PC-3 (cell line): ENCODE data around the gene NHLH1. TPM values are rescaled to one million over a fixed set of nuclear protein-coding genes. Genes with fewer than 3 reads are reported as not detected.
A peak's percentile ranks its signal among the peaks of the same experiment; 100 is the strongest.

ENCODE experiments used
- ATAC-seq: fragments of 200-7000 bp; cut with Tn5 transposase; 2 replicates; pipeline ENCODE4 v1.9.1; 2020; ENCODE audit warnings: mild to moderate bottlenecking, moderate library complexity
- BruUV-seq: library from RNA; stranded (reverse); fragments of 400-500 nt; replicated peaks from 2 replicates; lab custom pipeline; 2021; lab: Mats Ljungman, UMichigan
- CTCF ChIA-PET: fragments of 300-600 bp; sonication (Branson Sonifier 250); formaldehyde crosslinking; loops from one replicate; lab custom pipeline; 2022; ENCODE audit warnings: antibody characterized with exemption; lab: Charles Lee
- POLR2A ChIA-PET: fragments of 300-600 bp; sonication (Branson Sonifier 250); formaldehyde crosslinking; loops from one replicate; lab custom pipeline; 2022; ENCODE audit warnings: antibody characterized with exemption; ENCODE audit not compliant: unreplicated experiment; lab: Charles Lee
- DNase-seq: peaks from one replicate; pipeline ENCODE4 v3.0.0-alpha.2; 2015
- H2AFZ ChIP-seq: fragments of 300-600 bp; sonication (generic); 2 replicates; pipeline ENCODE4 v1.6.0; 2016; ENCODE audit warnings: antibody characterized with exemption, low read length
- H3F3A ChIP-seq: fragments of 300-600 bp; sonication (generic); one replicate; pipeline ENCODE4 v1.6.0; 2017; ENCODE audit warnings: antibody characterized with exemption, low read length, control low read depth, mild to moderate bottlenecking; ENCODE audit not compliant: unreplicated experiment
- H3K27ac ChIP-seq: fragments of 300-600 bp; sonication (generic); 2 replicates; pipeline ENCODE4 v1.5.1; 2016; ENCODE audit warnings: mild to moderate bottlenecking, low read length
- H3K27me3 ChIP-seq: fragments of 300-600 bp; sonication (generic); 2 replicates; pipeline ENCODE4 v1.6.1; 2016; ENCODE audit warnings: low read length, mixed read lengths
- H3K36me3 ChIP-seq: fragments of 300-600 bp; sonication (generic); 2 replicates; pipeline ENCODE4 v1.6.1; 2016; ENCODE audit warnings: low read depth, mixed run types, low read length, mixed read lengths
- H3K4me1 ChIP-seq: fragments of 300-600 bp; sonication (generic); 2 replicates; pipeline ENCODE4 v1.5.1; 2016; ENCODE audit warnings: low read length; ENCODE audit not compliant: insufficient read depth
- H3K4me2 ChIP-seq: fragments of 300-600 bp; sonication (generic); 2 replicates; pipeline ENCODE4 v1.6.0; 2016; ENCODE audit warnings: low read length
- H3K4me3 ChIP-seq: fragments of 300-600 bp; sonication (generic); 2 replicates; pipeline ENCODE4 v1.5.1; 2016; ENCODE audit warnings: mild to moderate bottlenecking, low read length, mixed read lengths
- H3K79me2 ChIP-seq: fragments of 300-600 bp; sonication (generic); 2 replicates; pipeline ENCODE4 v1.6.1; 2017; ENCODE audit warnings: low read length, mixed read lengths
- H3K9ac ChIP-seq: fragments of 300-600 bp; sonication (generic); 2 replicates; pipeline ENCODE4 v1.6.0; 2016; ENCODE audit warnings: mild to moderate bottlenecking, low read length
- H3K9me2 ChIP-seq: fragments of 300-600 bp; sonication (generic); replicated peaks from 2 replicates; pipeline ENCODE4 v1.6.1; 2016; ENCODE audit warnings: mixed run types, low read length, mixed read lengths
- H3K9me3 ChIP-seq: fragments of 300-600 bp; sonication (generic); 2 replicates; pipeline ENCODE4 v1.6.1; 2016; ENCODE audit warnings: low read length, mixed read lengths
- H4K20me1 ChIP-seq: fragments of 300-600 bp; sonication (generic); 2 replicates; pipeline ENCODE4 v1.6.1; 2016; ENCODE audit warnings: low read length, mixed read lengths
- CTCF ChIP-seq: fragments of 300-600 bp; sonication (generic); conservative IDR thresholded peaks from 2 replicates; pipeline ENCODE4 v1.5.1; 2017; ENCODE audit warnings: antibody characterized with exemption, low read depth, mild to moderate bottlenecking, low read length
- EZH2 ChIP-seq: fragments of 300-600 bp; sonication (generic); IDR thresholded peaks from one replicate; pipeline ENCODE4 v1.6.1; 2017; ENCODE audit warnings: antibody characterized with exemption, mild to moderate bottlenecking, low read length; ENCODE audit not compliant: unreplicated experiment
- EZH2phosphoT487 ChIP-seq: fragments of 300-600 bp; sonication (generic); IDR thresholded peaks from 2 replicates; pipeline ENCODE4 v1.6.1; 2018; ENCODE audit warnings: mild to moderate bottlenecking, antibody characterized with exemption, low read length, borderline replicate concordance
- intact Hi-C: fragments of 100-400 bp; cut with micrococcal nuclease; formaldehyde crosslinking; loops from 2 replicates; pipeline ENCODE4 v1.9.0; 2023
- total RNA-seq: library from RNA; depleted of rRNA; stranded (reverse); fragments of >200 nt; gene quantifications from 2 replicates; pipeline ENCODE4 v1.2.3, GENCODE V29; 2014

Gene NHLH1
- total RNA-seq, 1 experiment from 2014 or later = not detected

GRCh38 chr1:160361199-160361598 is 5.7 kb upstream of the NHLH1 start:
- CTCF ChIA-PET = no interaction called here
- ATAC-seq = no peak

DNA sequence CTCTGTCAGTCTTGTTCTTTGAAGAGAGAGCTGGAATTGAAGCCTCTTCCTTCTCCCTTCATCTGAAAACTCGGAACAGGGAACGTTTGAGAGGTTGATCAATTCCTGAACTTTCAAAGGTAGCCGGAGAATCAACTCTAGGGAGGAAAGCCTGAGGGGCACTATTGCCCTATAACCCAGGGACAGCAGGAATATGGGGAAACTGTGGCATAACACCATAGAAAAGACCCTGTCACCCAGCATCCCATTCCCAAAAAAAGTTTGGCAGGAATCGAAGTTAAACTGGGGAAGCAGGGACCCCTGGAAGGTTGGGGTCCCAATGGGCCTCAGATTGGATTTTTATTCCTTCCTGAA is 5.1 kb upstream of the NHLH1 start:
- intact Hi-C loops = no loop called here
- H3K9ac ChIP-seq = no peak overlapping the region
- no peaks in the 10 kb centered on the region for H3K27me3 ChIP-seq
- H3K4me2 ChIP-seq = no peak overlapping the region
- no TSS peak for BruUV-seq
- no peak overlapping the region for H2AFZ ChIP-seq
- H3K27ac ChIP-seq = no peak overlapping the region
- ChIA-PET CTCF (no interaction called here), POLR2A (no interaction called here)
- peaks cover 23% of the 10 kb centered on the region for H3K36me3 ChIP-seq
- H3F3A ChIP-seq = no peaks in the 10 kb centered on the region
- no peaks in the 10 kb centered on the region for H3K9me3 ChIP-seq
- DNase-seq = no peak
- no peak for ATAC-seq
- no peaks in the 10 kb centered on the region for H3K4me1 ChIP-seq
- H3K9me2 ChIP-seq = no peaks in the 10 kb centered on the region
- TF ChIP-seq EZH2phosphoT487 (no peak), EZH2 (no peak), CTCF (no peak)
- H3K79me2 ChIP-seq = no peaks in the 10 kb centered on the region
- no peak overlapping the region for H3K4me3 ChIP-seq
- H4K20me1 ChIP-seq = no peaks in the 10 kb centered on the region

More at GRCh38 chr1:160361199-160361598, 5.7 kb upstream of the NHLH1 start:
- no peak for DNase-seq
- Histone ChIP-seq H2AFZ (no peak overlapping the region), H3K4me3 (no peak overlapping the region), H3K79me2 (no peaks in the 10 kb centered on the region), H3F3A (no peaks in the 10 kb centered on the region), H3K27me3 (no peaks in the 10 kb centered on the region), H3K9ac (no peak overlapping the region), H3K4me1 (no peaks in the 10 kb centered on the region), H3K9me2 (no peaks in the 10 kb centered on the region), H3K4me2 (no peak overlapping the region), H3K27ac (no peak overlapping the region), H3K9me3 (no peaks in the 10 kb centered on the region), H3K36me3 (peaks cover 28% of the 10 kb centered on the region), H4K20me1 (no peaks in the 10 kb centered on the region)
- POLR2A ChIA-PET = no interaction called here
- TSS peak; percentile 3 for BruUV-seq
- no peak for TF ChIP-seq EZH2
- intact Hi-C loops = no loop called here

- H2AFZ ChIP-seq = no peak overlapping the region
- no peaks in the 10 kb centered on the region for H3K27me3 ChIP-seq
- H3F3A ChIP-seq = no peaks in the 10 kb centered on the region
- H3K4me1 ChIP-seq = no peaks in the 10 kb centered on the region
- H3K9me3 ChIP-seq = no peaks in the 10 kb centered on the region
- H3K79me2 ChIP-seq = no peaks in the 10 kb centered on the region
- DNase-seq = no peak
- no peak overlapping the region for H3K4me3 ChIP-seq
- H3K36me3 ChIP-seq = peaks cover 18% of the 10 kb centered on the region; the same call in 1 of the 2 replicates
- ChIA-PET CTCF (interaction anchor here (0.8 kb wide), 1 partner anchor 13 kb away, joined by 3 read pairs; no protein-coding TSS in a partner anchor), POLR2A (no interaction called here)
- no peaks in the 10 kb centered on the region for H3K9me2 ChIP-seq
- no peaks in the 10 kb centered on the region for H4K20me1 ChIP-seq
- no TSS peak for BruUV-seq
- no peak overlapping the region for H3K27ac ChIP-seq
- intact Hi-C loops = no loop called here
- no peak for ATAC-seq
- TF ChIP-seq EZH2 = no peak
- no peak for TF ChIP-seq CTCF
- TF ChIP-seq EZH2phosphoT487 = no peak
- no peak overlapping the region for H3K9ac ChIP-seq
- H3K4me2 ChIP-seq = no peak overlapping the region
These were observed 4.5 kb upstream of the NHLH1 start for GRCh38 chr1:160362168-160362957.
